Ramos (cell line): ENCODE results near the gene DLX5.

Experiments
- in situ Hi-C: fragments of 300-500 bp; cut with MboI; formaldehyde crosslinking; loops from one replicate; pipeline ENCODE4 v1.14.3; 2022; ENCODE audit warnings: low sequenced_read_pairs; ENCODE audit not compliant: unreplicated experiment

Gene DLX5

DNA sequence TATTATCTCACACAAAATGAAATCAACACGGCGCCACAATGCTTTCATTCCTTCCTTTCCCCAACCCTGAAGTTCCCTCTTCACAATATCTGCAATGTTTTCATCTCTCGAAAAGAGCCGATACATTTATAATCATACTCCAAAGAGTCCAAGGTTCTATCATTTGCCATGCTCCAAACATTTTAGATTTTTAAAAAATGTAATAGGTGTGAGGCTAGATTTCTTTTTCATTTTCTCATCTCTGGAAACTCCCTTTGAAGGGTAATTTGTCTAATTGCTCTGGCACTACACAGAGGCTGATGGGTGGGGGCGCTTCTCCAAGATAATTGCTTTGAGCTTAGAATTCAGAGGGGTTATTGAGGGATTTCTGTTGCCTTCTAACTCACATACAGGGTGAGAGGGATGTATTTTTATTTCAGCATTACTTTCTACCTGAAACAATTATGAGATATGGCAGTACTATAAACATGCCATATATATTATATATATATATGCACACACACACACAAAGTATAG, 4.9 kb downstream of the DLX5 start:
- in situ Hi-C loops: loop anchor here (10.0 to 25.0 kb wide), 2 partner anchors 945 to 1482 kb away; no protein-coding TSS in a partner anchor

DNA sequence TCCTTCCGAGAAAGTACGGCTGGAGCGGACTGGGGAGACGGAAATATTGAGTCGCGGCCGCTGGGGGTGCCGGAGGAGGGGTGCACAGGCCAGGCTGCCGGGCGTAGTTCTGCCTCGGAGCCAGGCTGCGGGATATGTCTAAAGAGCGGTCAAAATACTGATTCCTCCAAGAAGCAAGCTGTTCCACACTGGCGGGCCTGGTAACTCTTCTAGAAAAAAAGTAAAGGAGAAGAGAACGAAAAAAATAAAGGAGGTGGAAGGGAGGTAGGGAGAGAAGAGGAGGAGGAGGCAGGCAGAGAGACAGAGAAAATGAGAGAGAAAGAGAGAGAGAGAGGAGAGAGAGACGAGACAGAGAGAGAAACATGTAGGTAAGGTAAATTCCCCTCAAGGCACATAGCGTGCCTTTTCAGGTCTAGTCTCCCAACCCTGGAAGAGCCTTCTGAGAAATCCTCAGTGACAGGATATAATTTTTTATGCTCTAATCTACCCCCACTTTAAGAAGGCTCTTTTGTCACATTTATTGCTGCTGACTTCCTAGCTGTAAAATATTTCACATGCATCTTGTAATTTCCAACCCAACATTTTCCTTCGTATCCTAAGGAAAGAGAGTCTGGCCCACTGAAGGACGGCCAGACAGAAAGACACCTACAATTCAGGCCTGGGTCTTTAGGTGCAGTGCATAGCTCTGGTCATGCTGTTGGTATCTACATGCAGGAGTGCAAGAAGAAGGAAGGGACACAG, 5.7 kb downstream of the DLX5 start:
- in situ Hi-C loops: loop anchor here (25.0 kb wide), 1 partner anchor 1482 kb away; no protein-coding TSS in a partner anchor

DNA sequence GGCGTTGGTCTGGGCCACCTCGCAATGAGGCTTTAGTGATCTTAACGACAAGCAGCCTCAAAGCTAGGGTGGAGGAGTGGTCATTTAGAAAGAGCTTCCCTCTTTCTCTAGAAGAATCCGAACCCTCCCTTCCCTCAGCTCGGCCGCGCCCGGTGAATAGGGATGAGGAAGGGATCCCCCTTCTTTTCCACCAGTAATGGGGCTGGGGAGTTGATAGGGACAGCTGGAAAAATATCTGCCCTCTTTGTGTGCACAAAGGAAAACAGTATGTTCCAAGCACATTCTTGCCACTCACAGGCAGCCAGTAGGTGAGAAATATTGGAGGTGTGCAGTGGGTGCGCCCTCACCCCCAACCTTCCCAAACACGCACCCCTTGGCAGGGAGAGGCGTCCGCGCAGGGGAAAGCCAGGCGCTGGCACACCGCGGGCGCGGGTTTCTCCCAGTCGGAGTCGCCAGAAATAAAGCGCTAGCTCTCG, 6.5 kb downstream of the DLX5 start:
- in situ Hi-C loops: loop anchor here (25.0 kb wide), 1 partner anchor 1481 kb away; no protein-coding TSS in a partner anchor

DNA sequence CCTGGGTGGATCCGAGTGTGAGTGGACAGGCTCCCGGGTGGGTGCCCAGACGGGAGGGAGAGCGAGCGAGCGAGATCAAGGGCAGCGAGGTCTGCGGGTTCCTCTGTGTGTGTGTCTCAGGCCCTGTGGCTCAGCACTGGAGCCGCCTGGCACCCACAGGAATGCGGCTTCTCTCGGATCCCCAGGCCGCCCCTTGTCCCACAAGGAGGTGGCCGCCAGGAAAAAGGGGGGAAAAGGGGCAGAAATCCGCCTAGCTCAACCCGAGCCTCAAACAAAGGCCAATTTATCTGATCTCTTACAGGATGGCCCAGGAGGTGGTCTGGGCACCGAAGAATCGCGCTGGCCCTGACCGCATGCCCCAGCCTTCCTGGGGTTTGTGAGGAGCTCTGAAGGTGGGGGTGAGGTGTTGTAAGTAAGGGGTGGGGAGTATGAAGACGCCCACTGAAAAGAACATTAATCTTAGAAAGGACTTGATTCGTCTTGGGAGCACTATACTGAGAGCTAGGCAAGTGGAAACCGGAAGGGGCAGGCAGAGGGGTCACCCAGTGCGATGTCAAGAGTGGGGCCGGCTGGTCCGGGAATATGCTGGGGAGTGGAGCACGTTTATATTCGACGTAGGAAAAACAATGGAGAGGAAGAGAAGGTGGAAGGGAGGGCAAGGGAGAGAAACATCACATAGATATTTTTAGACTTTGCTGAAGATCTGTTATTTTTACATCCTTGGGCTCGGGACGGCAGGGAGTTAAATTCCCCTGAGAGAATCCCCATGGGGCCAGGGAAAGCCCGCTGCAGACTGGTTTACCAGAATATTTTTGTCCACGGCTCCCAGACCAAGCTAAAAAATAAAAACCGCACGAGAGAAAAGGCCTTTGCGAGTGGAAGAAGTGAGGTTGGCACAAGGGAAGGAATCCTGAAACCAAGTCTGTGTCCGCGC, 7.2 kb downstream of the DLX5 start:
- in situ Hi-C loops: loop anchor here (25.0 kb wide), 1 partner anchor 1480 kb away; no protein-coding TSS in a partner anchor

DNA sequence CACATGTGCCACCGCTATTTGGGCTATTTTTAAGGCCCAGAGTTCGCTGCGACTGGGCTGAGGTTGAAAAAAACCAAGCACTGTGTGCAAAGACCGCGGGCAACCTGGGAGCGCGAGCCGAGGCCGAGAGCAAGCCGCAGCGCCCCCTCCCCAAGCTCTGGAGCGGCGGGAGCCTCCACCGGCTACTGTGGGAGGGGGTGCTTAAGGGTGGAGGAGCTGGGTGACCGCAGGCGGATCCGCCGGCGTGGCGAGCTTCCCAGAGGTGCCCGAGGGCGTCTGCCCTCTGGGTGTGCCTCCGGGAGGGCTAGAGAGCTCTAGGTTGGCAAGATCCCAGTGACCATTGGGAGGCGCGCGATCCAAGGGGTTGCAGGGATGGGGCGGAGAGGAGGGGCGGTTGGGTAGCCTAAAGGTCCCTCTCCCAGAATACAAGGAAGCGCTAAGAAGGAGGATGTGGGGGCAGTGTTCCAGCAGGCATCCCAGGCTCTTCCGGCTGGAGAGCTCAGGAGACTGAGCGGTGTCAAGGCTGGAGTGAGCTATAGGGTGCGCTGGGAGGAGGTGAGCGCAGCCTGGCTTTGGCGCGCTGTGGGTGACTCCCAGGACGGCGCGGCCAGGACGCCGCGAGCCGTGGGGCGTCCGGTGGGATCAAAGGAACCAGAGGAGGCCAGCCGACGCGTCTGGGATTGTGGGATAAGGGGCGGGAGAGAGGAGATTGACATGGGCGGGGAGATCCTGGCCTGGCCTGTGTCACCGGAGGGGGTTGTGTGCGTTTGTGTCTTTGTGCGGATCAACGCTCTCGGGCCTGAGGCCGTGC, 8.0 kb downstream of the DLX5 start:
- in situ Hi-C loops: loop anchor here (25.0 kb wide), 1 partner anchor 1479 kb away; no protein-coding TSS in a partner anchor

DNA sequence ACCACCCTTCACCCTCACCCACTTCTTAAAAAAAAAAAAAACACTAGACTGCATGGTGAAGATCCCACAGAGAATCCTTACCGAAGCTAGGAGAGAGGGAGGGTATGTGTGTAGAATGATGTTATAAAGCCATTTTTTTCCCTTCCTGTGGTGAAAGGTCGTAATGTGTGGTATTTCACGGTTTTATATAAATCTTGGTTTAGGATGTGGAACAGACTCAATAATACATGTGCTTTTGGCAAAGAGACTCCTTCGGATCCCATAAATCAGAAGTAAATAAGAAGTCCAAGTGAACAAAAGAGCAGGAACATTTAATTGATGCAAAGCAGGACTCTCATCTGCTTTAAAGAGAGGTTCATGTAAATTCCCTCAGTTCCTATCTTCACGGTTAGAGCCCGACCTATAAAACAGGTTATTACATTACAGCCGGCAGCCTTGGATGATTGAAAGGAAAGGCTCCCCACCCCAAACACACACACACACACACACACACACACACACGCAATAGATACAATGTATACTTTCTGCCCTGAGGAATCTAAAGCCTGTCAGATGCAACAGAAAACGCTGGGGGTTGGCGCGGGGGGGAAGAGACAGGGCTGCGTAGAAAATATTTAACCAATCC, 8.8 kb downstream of the DLX5 start:
- in situ Hi-C loops: loop anchor here (25.0 kb wide), 1 partner anchor 1479 kb away; no protein-coding TSS in a partner anchor

DNA sequence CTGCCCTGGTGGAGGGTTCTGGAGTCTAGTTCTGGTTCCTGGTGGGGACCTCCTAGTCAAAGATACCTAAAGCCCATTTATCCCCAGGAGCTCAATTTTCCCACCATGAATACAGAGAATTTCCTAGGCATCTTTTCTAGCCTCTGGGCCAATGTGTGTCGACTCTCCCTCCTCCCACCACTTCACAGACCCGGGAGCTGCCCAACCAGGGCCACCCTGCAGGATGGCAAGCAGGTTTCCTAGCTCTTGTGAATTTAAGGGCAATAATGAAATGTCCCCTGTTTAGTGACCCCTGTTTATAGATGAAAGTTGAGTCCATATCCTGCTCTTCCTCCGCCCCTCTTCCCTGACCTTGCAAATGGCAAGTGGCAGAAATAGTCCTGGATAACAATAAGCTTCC, 9.4 kb downstream of the DLX5 start:
- in situ Hi-C loops: loop anchor here (25.0 kb wide), 1 partner anchor 1478 kb away; no protein-coding TSS in a partner anchor

DNA sequence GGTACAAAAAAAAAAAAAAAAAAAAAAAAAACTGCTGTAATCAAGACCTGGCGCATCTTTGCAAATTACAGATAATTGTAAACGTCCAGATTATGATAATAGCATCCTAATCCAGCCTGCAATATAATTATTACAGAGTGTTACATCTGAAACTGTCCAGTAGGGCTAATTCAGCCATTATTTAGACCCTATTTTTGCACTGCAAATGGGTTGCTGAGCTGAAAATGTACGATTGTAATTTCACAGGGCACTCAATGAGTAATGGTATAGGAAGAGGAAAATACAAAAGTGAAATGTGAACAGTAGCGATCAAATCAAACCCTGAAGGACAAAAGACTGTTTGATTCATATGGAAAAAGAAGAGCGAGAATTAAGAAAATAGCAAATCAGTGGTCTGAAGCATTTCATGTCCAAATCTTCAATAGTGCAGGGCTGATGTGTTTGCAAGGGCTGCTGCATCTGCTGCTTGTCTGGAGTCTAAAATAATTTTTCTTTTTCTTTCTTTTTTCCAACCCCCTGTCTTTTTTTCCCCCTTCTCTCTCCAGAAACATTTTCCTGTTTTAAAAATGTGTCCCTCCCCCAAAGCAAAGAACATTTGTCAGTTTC, 10.4 kb downstream of the DLX5 start:
- in situ Hi-C loops: loop anchor here (25.0 kb wide), 1 partner anchor 1477 kb away; no protein-coding TSS in a partner anchor

DNA sequence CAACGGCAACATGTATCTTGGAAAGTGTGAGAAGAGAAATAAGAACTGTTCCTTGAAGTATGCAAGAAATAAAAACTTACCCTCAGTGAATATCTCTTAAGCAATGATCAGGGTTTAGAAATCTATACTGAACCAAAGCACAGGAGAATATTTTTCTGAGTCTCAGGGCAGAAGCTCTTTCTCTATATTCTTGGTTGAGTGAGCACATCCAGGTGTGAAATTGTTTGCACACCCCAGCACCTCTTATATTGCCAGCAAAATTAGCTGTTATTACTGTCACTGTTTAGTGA, 10.8 kb downstream of the DLX5 start:
- in situ Hi-C loops: loop anchor here (25.0 kb wide), 1 partner anchor 1476 kb away; no protein-coding TSS in a partner anchor

DNA sequence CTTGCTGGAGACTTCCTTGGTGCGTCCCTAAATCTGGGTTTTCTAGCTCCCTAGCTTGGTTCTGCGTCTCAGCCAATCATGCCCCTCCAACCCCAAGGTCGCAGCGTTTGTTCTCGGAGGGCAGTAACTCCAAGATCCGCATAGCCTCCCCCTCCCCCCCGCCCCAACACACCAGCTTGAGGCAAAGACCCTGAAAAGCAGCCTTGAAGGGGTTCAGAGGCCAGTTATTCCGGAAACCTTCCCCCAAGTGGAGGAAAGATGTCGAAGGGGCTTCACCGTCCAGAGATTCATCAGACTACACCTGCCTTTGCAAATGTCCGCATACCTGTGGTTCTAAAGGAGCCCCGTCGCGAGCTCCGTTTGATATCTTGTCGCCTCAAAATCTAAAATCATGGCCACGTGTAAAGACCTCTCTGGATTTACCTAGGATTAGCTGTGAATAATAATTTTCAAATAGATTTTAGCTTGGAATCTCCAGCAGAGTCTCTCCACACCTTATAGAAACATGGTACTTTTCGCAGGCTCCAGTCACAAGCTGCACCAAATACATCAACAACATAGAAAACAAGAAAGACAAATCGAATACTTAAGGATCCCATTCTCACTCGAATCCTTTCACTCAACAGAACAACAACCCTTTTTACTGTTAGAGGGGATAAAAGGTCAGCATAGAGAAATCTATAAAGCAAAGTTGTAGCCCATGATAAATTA, 11.3 kb downstream of the DLX5 start:
- in situ Hi-C loops: loop anchor here (25.0 kb wide), 1 partner anchor 1476 kb away; no protein-coding TSS in a partner anchor

DNA sequence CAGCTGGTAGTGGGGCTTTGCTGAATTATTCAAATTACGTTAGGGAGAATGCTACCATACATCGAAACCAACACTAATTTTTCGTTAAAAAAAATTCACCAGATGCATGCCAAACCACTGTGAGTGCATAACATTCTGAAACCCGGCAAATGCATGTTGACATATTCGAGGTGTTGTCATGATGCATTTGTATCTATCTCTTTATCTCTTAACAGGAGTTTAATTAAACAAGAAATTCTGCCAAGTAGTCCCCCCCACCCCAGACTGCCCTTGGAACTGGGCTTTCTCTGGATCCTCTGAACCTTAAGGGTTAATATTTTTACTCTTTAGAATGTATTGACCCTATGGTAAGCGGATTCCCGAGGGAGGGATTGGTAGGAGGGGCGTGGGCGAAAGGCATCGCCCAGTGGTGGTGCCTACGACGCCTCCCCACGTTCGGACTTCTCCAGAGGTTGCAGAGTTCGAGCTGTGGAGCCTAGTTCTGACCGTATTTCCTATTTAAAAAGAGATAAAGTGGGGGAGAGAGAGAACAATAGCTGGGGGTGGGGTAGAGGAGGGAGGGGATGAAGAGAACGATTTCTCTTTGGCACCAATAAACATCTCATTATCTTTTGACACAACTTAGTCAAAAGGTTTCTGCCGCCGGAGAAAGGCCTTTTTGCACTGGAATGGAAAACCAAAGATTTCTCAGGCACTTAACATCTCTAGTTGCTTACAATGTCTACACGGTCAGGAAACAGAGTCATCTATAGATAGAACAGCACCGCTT, 12.1 kb downstream of the DLX5 start:
- in situ Hi-C loops: loop anchor here (25.0 kb wide), 1 partner anchor 1475 kb away; no protein-coding TSS in a partner anchor

DNA sequence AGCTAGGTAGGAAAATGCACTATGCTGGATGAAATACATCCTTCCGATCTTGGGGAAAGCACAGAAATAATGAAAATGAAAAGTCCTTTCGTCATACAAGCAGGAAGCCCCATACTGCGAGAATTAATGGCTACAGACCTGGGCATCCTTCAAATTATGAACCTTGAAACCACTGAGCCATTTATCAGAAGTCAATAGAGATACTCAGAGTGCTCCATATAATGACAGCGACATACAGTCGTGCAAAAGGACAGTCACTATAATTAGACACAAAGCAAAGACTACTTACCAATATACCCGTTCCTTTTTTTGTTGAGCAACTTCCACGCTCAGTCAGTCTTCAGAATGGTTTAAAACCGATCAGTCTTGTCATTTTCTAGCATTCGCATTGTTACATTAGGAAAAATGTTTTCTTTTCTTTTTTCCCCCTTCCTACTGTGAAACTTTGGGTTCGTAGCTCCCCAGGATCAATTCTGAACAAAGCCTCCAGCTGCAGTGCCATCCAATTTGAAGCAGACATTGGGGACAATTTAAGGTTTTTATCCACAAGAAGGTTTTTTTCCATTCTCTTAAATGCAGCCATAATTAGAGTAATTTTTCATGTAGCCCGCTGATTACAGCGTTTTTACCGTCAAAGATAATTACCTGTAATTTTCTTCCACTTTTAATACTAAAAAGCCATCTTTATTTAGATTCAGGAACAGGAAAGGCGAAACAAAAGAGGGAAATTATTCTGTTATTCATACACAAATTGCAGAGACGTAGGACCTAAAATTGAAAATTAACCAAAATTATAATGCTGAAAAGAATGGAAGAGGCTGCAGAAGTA, 12.9 kb downstream of the DLX5 start:
- in situ Hi-C loops: loop anchor here (25.0 kb wide), 1 partner anchor 1474 kb away; no protein-coding TSS in a partner anchor

DNA sequence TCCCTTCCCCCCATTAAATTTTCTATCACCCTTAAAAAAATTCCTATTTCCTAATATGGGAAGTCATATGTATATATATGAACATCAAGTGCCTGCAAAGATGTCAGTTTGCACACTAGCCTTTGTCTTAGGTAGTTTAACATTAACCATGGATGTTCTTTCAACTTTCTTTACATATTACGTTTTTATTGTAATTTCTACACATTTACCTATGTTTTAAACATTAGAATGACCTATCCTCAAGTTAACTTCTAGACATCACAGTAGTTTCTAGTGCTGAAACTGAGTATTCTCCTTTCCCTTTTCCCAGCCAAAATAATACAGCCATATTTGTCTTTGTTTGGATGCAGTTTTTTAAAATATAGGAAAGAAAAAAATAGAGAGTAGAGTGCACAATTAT, 13.5 kb downstream of the DLX5 start:
- in situ Hi-C loops: loop anchor here (25.0 kb wide), 1 partner anchor 1474 kb away; no protein-coding TSS in a partner anchor

DNA sequence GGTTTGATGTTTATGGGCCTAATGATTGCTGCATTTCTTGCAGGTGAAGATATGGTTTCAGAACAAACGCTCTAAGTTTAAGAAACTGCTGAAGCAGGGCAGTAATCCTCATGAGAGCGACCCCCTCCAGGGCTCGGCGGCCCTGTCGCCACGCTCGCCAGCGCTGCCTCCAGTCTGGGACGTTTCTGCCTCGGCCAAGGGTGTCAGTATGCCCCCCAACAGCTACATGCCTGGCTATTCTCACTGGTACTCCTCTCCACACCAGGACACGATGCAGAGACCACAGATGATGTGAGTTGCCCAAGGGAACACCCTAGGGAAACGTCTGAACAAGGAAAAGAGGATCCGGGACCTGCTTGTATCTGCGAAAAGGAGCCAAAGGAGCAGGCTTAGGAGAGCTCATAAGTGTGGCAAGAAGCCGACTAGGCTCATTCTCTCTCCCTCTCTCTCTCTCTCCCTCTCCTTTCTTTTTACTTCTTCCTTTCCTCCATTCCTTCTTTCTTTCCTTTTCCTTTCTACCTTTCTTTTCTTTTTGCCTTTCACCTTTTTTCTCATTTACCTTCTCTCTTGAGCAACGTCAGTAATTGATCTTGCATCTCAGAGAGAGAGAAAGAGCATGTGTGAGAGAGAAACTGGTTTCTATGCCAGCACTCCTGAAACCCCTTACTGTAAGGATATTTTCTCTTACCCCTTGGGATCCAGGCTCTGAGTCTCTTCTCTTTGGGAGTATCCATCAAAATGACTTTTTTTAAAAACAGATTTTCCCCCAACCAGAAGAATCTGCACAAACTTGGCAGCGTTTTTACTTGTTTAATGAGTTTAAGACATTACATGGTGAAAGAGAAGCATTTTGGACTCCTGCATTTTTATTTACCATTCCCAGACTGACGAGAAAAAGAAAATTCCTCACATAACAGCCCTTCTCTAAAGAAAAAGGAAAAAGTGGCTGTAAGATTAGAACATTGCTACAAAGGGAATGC, 14.6 kb downstream of the DLX5 start:
- in situ Hi-C loops: loop anchor here (25.0 kb wide), 1 partner anchor 1473 kb away; no protein-coding TSS in a partner anchor

DNA sequence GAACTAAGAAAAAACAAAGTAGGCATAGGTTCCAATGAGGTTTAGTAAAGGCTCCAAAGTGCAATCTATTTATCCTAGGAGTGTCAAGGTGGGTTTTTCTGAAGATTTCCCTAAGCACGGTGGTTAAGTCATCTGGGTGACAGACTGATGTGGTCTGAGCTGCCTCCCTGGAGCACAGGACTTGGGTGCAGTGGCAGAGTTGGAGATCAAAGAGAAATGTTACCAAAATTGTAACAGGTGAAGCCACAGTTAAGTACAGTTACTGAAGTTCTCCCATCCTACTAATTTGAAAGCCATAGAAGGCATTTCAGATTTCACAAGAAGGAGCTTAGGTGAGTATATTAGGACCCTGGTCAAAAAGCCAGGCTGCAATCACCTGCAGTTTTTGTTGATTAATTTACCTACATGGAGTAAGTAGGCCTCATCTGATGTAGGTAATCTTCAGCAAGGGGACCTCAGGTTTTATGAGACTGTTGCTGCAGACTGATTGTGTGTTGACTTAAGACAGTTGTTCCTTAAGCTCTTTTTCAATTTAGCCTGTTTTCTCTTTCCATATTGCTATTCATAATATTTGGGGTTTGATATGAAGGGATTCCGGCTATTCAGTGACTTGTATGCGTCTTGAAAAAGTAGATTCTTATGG, 16.2 kb downstream of the DLX5 start:
- in situ Hi-C loops: loop anchor here (25.0 kb wide), 1 partner anchor 1471 kb away; no protein-coding TSS in a partner anchor
